Measurements from ENCODE around the gene CA5A.

DNA sequence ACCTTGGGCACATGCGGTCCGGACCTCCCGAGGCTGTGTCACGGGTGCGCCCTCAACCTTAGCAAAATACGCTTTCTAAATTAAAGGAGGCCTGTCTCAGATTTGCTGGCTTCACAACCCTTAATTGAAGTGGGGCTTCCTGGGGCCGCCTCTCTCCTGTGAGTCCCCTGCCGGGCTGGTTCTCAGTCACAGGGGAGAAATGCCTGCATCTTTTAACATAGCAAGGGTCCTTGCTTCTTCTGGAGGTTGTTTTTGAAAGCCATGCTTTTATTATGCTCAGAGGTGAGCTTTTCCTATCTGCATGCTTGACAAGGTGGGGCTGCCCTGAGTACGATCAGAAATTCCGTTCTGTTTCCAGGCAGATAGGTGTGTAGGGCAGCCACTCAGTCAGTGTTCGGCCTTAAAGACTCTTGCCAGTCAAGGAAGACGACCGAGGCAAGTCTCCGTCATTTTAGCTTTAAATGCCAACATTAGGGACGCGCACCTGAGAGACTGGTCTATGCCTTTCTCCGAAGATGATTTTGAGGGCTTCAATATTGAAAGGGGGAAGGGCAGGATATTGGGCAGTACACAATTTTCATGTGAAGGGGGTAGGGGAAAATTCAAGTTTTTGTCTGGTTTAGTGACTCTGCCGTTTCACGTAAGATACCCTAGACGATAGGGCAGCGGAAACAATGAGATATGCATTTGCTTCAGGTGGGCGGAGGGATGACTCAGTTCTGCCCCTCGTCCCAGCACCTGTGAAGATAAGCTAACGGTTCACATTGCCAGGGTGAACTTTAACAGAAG is 61.5 kb downstream of the CA5A start:
- TF ChIP-seq POLR2A (IDR thresholded peaks at IDR 0.05; ENCODE audit: low read depth, low read length) (no peak), POLR2AphosphoS5 (IDR thresholded peaks at IDR 0.05; ENCODE audit: low read depth, low read length) (no peak)
